Pulmonary artery endothelial cell (primary cell): Measurements from ENCODE around the gene PCYT1A. TPM values are rescaled to one million over a fixed set of nuclear protein-coding genes. Genes with fewer than 3 reads are reported as not detected.

Source experiments
- DNase-seq: peaks from one replicate; pipeline ENCODE4 v3.0.0-alpha.2; 2011; ENCODE audit warnings: low read depth, low spot score
- total RNA-seq: library from RNA; depleted of rRNA; stranded (reverse); fragments of >200 nt; gene quantifications from 2 replicates; pipeline ENCODE4 v1.2.3, GENCODE V29; 2014

Gene PCYT1A
- total RNA-seq, 1 donor from 2014 or later: 82.4 TPM

DNA sequence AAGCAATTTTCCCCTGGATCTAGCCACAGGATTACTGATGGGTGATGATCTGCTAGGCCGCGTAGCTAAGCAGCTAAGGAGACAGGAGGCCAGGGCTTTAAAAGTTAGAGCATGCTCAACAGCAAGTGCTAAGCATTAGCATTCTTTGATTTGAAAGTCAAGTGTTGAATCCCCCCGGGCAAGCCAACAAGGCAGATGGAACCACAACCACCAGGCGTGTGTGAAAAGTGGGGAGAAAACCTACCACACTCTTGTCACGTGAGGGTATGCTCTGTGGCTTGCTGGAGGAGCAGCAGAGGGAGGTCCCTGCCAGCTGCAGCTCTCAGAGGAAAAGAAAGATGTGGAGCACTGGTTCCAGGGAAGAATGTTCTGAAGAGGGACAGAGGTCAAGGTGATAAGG, 50.3 kb downstream of the PCYT1A start:
- DNase-seq: no peak

DNA sequence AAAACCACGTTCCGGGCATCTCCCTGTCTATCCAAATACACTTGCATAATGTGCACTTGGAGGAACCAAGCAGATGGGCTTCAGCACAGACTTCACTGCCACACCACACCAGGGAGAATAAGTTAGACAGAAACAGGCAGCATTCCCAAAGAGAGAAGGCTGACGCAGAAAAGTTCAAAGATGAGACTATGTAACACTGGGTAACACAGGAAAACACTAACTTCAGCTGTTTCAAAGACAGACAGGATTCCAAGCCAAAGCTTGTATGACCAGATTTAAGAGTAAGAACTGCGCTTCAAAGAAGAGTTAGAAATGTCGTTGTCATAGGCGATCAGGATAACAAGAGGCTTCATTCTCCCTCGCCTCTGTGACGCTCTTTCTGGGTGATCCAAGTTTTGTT, 51.3 kb downstream of the PCYT1A start:
- DNase-seq: no peak

DNA sequence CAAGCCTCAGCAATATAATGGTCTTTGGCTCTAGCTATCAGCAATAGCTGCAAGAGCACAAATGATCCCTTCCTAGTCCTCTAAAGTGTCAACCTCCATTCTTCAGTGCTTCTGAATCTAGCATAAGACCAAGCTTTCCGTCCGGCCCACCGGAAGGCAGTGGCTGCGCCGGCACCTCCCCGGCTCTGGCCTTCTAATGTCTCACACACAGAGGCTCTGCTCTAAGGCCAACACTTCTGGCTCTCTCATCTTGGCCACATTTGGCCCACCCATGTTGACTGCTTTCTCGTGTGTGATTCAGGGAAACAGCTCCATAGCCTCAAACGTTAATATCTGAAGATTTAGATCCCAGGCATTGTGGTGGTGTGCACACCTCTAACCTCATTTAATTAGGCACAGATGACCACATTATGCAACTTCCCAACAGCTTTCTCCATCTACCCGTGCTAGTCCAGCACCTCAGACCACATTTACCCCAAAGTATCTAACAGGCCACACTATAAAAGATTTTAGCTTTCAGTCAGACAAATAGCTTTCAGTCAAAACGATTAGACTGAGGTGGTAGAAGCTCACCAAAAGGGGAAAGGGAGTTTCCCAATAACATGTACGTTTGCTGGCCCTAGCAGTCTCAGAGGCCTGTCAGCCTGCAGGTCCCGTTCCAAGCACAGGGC, 51.9 kb downstream of the PCYT1A start:
- no peak for DNase-seq

DNA sequence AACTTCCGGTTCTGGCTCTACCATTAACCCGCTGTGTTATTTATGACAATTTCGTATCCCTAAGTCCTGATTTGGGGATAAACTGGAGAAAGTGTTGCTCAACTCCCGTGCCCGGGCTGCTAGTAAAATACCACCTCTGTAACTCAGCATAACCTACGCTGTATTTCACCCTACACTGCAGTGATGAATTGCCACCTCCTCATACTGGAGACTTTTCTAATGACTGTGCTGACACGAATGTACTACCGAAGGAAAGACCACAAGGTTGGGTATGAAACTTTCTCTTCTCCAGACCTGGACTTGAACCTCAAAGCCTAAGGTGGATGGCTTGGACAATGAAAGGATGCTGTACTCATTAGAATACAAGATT, 54.7 kb downstream of the PCYT1A start:
- DNase-seq: no peak

DNA sequence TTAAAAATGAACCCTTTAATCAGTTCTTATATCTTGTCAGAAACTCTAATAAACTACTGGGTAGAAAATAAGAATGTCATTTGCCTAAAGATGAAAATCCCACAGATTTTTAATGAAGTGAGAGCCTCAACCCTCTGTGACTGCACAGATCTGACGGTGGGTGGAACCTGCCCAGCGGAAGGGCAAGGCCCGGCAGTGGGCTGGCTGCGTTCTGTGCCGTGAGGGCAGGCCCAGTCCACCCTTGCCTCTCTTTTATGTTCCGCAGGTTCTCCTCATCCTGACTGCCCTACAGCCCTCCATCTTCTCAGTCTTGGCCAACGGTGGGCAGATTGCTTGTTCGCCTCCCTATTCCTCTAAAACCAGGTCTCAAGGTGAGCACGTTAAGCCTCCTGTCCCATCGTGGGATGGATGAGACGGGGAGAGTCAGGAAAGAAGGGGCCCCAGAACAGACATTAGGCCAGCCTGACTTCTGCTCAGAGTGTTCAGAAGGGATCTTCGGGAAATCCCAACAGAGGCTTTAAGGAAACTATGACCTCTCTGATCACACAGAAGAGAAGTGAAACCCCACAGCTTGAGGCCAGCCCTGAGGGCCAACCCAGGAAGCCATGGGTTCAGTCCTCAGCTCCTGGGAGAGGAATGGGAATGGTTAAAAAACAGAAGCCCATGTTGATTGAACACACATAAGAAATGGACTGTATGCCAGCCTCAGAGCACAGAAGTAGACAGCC, 55.2 kb downstream of the PCYT1A start:
- no peak for DNase-seq

DNA sequence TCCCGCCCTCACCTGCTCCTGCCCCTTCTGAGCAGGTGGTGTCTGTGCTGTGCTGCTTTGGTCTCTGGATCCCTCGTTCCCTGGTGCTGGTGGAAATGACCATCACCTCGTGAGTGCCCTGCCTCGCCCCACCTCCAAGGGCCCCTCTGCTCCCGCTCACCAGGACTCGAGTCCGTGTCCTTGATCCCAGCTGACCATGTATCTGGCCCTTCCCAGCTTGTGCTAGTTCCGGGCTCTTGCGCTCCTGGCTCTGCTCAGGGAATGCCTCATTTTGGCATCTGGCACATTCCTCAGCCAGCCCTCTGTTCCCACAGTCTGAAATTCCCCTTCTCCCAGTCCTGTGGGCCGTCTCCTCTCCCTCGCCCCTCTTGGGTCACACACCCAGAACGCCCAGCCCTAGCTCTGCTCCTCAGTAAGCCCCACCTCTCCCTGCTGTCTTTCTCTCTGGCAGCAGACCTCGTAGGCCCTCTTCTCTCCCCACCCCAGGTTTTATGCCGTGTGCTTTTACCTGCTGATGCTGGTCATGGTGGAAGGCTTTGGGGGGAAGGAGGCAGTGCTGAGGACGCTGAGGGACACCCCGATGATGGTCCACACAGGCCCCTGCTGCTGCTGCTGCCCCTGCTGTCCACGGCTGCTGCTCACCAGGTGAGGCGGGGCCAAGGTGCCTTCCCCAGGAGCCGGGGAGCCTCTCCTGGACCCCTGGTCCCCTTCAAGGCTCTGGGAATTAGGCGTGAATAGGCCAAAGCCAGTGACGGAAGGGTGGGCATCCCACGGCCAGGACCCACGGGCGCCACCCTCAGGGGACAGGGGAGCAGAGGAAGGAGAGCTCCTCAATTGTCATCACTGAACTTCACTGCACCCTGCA, 59.7 kb downstream of the PCYT1A start:
- no peak for DNase-seq

DNA sequence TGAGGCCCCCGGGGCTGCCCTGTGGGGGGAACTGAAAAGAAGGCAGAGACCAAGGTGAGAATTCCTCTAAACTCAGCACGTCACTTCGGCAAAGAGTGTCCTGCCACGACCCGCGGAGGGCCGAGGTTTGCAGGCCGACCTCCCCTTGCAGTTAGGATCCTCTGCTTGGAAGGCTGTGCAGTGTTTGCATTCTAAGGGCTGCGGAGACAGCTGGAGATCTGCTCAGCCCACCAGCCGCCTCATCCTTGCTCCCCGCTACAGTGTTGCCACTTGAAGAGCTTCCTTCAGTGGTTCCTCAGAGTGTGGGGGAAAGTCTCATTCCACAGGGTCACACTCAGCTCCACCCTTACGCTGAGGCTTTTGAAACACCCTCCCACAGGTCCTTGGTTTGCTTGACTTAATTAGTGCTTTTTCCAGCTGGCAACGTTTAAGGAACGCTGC, 60.4 kb downstream of the PCYT1A start:
- DNase-seq: no peak

DNA sequence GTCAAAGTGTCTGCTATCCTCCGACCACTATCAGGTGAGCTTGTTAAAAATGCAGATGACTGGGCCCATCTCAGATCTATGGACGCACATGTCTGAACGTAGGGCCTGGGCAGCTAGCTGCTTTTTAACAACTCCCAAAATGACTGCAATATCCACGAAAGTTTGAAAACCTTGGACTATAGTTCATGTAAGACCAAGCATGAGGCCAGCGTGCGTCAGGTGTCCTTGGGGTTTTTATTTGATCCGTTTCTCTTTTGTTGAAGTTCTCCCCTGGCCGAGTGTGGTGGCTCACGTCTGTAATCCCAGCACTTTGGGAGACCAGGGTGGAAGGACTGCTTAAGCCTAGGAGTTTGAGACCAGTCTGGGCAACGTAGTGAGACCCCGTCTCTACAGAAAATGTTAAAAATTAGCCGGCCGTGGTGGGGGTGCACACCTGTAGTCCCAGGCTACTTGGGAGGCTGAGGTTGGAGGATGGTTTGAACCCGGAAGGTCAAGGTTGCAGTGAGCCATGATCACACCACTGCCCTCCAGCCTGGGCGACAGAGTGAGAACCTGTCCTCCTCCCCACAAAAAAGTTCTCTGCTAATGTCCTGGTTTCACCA, 61.7 kb downstream of the PCYT1A start:
- no peak for DNase-seq

DNA sequence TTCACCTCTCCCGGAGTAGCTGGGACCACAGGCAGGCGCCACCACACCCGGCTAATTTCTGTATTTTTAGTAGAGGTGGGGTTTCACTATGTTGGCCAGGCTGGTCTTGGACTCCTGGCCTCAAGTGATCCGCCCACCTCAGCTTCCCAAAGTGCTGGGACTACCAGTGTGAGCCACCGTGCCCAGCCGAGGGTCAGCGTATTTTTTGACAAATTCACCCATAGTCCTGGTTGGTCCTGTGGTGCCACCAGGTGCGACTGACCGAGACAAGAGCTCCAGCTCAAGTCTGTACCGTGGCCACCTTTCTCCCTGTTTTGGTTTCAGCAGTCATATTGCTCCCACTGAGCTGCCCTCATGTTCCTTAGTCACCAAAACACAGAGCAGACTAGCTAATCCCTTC, 62.4 kb downstream of the PCYT1A start:
- no peak for DNase-seq

DNA sequence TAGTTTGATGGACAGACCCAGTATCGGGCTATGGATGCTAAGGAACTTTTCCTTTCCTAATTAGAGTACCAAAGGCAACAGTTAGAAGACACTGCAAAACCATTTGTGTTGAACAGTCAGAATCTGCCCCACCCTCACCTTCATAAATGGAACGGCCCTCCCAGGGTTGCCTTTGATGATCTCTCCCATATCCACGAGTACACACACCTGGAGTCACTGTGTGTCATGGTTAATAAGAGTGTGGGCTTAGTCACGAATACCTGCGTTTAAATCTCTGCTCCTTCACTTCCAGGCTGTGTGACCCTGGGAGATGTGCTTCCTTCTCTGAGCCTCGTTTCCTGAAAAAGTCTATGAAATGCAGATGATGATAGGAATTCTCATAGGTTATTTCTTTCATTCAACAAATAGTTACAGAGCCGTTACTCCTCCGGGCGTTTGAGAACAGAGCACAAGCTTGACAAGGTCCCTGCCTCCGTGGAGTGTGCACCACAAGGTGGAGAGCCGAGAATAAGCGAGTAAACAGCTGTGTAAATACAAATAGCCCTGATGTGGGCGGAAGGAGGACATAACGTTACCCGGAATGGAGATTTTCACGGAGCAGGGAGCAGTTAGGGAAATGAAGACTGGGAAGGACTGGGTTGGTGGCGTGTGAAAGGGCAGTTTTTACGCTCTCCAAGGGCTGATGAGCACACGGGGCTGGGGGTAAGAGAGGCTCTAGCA, 64.5 kb downstream of the PCYT1A start:
- DNase-seq: no peak

DNA sequence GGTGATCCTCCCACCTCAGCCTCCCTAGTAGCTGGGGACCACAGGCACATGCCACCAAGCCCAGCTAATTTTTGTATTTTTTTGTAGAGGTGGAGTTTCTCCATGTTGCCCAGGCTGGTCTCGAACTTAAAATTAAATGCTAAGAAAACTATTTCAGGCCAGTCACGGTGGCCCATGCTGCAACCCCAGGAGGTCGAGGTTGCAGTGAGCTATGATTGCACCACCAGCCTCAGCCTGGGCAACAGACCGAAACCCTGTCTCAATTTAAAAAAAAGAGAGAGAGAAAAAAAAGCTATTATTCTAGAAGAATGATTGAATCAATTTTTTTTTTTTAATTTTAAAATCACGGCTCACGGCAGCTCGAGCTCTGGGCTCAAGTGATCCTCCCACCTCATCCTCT, 66.5 kb downstream of the PCYT1A start:
- no peak for DNase-seq

DNA sequence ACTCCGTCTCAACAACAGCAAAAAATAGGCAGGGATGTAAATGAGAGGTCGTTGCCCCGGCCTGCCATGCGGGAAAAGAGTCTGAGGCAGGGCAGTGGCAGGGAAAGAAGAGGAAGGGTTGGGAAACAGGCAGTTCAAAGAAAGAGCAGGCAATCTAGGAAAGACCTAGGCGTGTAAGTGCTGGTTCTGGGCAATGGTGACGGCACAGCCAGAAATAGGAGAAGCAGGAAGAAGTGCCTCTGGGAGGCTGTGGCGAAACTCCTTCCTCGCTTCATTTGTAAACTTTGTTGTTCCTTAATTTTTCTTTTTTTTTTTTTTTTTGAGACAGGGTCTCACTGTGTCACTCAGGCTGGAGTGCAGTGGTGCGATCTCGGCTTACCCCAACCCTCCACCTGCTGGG, 66.9 kb downstream of the PCYT1A start:
- no peak for DNase-seq

DNA sequence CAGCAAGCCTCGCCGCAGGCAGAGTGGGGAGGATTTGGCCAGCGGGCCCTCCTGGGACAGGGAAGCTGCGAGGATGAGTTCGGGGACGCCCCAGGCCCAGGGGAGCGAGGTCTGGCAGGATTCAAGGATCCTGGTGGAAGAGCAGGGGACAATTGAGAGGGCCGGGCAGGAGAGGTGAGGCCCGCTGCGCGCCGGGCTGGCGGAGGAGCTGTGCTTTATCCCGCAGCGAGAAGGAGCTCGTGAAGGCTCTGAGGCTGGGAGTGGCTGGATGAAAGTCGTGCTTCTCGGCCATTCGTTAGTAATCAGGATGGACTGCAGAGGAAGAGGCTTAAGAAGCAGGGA, 67.6 kb downstream of the PCYT1A start:
- no peak for DNase-seq

DNA sequence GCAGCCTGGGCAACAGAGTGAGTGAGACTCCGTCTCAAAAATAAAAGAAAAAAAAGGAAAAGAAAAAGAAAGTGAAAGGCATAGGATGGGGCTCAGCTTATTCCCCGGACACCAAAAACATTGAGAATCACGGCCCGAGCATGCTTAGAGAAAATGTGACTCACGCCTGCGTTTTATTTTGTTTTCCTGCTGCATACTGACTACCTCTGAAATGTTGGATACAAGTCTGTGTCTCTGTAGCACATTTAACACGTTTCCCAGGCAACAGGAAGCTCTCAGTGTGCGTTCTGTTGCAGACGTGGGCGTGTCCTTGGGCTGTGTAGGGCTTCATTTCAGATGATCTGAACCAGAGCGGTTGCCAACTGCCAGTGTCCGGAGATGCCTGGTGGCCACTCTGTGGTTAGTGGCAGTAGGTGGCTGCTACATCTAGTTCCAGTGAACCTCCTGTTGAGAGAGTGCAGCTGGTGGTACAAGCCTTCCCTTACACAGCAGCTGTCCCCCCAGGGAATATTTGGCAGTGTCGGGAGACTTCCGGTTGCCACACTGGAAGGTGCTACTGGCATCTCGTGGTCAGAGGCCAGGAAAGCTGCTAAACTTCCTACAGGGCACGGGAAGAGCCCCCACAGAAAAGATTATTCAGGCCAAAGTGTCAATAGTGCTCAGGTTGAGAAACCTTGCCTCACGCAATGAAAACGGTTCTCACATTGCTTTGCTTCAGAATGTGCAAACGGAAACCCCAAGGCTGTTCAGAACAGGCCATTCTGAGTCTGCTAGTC, 68.1 kb downstream of the PCYT1A start:
- peak; percentile 71 for DNase-seq

DNA sequence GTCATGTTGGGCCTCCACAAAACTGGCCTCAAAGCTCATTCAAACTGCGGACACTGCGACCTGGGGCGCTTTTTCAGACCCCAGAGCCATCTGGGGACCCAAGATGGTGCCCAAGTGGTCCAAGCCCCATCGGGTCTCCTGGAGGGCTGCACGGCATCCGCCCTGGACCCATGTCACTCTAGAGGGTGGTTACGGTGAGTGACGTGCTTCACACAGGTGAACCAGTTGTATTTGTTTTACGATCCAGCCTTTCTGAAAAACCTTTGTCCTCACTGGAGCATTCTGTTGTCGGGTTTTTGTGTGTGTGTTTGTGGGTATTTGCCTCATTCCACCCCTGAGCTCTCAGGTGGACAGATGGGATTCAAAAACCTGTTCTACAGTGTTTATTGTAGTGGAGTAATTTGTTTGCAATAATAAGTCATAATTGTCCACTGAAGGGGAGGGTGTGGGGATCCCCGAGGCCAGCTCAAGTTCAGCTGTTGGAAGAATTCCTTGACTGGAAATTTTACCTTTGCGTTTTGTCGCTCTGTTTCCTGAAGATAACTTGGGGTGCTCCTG, 69.3 kb downstream of the PCYT1A start:
- no peak for DNase-seq

DNA sequence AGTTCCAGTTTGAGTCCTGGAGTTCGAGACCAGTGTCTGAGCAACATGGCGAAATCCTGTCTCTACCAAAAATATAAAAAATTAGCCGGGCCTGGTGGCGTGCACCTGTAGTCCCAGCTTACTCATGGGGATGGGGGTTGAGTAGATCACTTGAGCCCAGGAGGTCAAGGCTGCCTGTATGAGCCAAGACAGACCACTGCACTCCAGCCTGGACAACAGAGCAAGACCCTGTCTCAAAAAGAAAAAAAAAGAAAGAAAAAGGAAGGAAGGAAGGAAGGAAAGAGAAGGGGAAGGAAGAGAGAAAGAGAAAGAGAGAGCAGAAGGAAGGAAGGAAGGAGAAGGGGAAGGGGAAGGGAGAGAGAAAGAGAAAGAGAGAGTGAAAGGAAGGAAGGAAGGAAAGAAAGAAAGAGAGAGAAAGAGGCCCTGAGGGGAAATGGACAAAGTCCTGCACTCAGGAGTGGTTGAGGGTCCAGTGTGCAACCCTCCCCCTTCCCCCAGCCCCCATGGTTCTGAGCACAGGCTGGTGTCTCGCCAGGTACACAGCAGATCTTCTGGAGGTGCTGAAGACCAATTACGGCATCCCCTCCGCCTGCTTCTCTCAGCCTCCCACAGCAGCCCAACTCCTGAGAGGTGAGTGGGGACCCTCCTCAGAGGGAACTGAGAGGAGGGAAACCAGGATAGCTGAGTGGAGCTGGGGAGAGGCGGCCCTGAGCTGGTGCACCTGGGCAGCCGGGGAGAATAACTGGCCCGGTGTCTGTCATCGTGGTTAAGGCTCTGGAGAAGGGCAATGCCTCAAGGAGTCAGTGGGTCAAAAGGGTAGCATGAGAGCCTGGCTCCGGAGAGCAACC, 70.0 kb downstream of the PCYT1A start:
- DNase-seq: no peak

DNA sequence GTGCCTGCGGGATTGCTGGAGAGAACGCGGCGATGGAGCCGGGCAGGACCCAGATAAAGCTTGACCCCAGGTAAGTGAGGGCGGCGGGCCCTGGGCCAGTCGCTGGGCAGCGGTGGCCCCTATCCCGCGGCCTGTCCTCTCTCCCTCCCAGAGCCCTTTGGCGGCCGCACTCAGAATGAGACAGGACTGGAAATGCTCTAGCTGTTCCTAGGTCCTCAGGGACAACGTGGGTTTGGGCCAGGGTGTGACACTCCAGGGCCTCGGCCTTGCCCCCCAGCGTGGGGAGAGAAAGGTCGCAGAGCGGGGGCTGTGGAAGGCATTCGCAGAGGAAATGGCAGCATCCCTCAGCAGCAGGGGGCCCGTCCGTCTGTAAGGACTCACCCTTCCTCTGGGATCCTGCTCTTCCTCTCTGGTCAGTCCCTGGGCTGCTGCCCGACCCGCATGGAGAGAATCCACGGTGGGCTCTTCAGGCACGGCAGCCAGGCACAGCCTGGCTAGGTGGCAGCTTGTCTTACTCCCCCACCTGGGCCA, 70.8 kb downstream of the PCYT1A start:
- DNase-seq: no peak

DNA sequence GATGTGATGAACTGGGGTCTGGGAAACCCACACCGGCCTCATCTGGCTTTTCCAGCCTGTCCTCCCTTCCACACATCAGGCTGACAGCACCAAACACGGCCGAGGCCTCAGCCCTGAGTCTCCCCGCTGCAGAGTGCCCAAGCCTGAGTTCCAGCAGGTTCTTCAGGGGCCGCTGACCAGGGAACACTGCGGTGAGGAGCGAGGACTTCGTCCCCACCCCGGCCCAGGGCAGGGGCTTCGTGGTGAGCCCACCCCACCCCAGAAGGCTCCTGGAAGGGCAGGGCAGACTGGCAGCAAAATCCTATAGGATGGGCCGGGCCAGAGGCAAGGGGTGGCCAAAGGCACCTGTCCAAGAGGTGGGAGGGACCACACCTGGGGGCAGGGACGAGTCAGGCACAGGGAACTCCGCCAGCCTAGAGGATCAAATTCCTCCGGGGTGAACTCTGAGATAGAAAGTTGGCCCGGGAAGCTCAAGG, 71.4 kb downstream of the PCYT1A start, which contains the start of gene SLC51A:
Gene SLC51A (plus strand): TSS at position 446 of the 476 bp plus-strand sequence. CDS start 179 bp downstream, outside the sequence.
- DNase-seq: no peak
